ENCODE data around the gene GPR84.

- TF ChIP-seq CTCF (IDR thresholded peaks at IDR 0.05) (no peak), POLR2A (IDR thresholded peaks at IDR 0.05) (no peak)
These were observed 24.8 kb upstream of the GPR84 start for GRCh38 chr12:54389134-54389508.
